ENCODE results near the gene PITPNC1. TPM values are rescaled to one million over a fixed set of nuclear protein-coding genes. Genes with fewer than 3 reads are reported as not detected.
A peak's percentile ranks its signal among the peaks of the same experiment; 100 is the strongest.
"Not testable (repeated sequence)": the region's sequence is repeated elsewhere in the genome, so short reads cannot be mapped to it uniquely, and the experiment has no call there.

PITPNC1 gene
- total RNA-seq, 2 donors from 2014 or later: 73.9 to 81.9 TPM

DNA sequence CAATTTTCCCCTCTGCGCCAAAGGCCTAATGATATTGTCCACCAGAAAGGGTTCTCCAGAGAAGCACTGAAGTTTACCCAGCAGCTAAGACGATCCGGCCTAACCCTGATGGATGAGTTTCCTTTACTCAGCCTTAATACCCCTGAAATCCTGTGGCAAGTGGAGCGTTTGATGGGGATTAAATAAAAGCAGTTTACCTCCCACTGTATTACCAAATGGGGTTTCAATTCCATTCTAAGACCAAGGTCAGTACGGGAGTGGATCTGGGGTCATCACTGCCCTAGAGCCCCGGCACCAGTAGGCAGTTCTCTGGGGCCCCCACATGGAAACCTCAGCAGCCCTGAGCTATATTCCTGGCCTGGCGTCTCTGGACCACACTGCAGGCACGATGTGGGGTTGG lies 243.6 kb downstream of the PITPNC1 start:
- no peaks in the 10 kb centered on the region for H3K27me3 Mint-ChIP-seq
- no peak for DNase-seq (ENCODE audit: low spot score)
- H3K36me3 Mint-ChIP-seq: no peaks in the 10 kb centered on the region
- H3K9me3 Mint-ChIP-seq: no peaks in the 10 kb centered on the region
- no peak overlapping the region for H3K4me3 Mint-ChIP-seq
- H3K4me1 Mint-ChIP-seq (ENCODE audit: low read depth in 2 of 2): peaks cover 5 to 13% of the 10 kb centered on the region in 2 donors
- peak overlapping the region in 1 of 2 donors; percentile 58 for H3K27ac Mint-ChIP-seq
- ATAC-seq: no peak

DNA sequence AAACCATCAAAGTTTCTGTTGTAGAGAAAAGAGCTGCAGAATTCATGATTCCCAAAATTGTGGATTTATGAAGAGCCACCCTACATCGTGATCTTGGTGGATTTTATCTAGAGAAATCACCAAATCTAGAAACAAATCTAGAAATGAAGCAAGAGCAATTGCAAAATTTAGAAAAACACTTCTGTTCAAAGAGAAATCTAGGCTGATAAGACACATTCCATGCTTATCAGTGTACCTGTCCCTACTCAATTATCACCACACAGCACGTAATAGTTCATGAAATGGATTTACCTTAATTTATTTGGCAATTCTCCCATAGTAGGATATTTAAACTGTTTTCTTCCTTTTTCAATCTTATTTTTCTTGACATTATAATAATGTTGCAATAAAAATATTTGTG lies 246.7 kb downstream of the PITPNC1 start:
- ATAC-seq (no peak), DNase-seq (ENCODE audit: low spot score) (no peak)
- no peaks in the 10 kb centered on the region for H3K9me3 Mint-ChIP-seq
- H3K27me3 Mint-ChIP-seq: no peaks in the 10 kb centered on the region
- no peak overlapping the region for H3K4me3 Mint-ChIP-seq
- H3K36me3 Mint-ChIP-seq: no peaks in the 10 kb centered on the region
- H3K27ac Mint-ChIP-seq: no peak overlapping the region
- peaks cover 10 to 18% of the 10 kb centered on the region in 2 donors for H3K4me1 Mint-ChIP-seq (ENCODE audit: low read depth in 2 of 2)

DNA sequence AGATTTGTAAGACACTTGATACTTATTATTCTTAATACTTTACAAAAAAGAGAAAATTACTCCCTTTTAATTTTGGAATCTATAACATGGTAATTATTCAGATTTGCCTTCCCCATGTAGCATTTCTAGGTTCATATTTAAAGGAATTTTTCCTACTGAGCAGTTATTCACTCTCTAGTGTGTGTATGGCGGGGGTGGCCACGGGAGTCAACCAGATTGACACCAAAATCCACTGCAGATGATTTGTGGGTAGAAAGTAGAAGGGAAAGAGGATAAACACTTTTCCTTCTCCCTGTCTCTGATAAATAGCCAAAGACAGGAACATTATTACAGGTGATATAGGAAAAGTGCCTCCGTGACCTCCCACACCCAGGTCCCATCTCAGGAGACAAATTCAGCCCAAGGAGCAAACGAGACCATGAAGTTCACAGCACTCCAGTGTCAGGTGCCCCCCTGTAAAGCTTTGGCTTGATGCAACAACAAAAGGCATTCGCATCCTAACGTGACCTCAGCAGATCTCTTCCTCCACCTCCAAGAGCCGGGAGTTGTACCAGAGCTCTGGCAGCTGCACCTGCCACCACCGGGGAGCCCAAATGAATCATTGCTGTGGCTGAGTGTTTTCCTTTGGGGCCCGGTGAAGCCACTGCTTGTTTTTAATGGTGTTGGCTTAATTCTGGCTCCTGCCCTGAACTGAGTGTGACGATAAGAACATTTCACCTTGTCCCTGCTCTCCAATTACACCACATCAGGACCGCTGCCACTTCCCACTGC lies 248.0 kb downstream of the PITPNC1 start:
- Mint-ChIP-seq H3K4me1 (ENCODE audit: low read depth in 2 of 2) (peaks cover 19 to 20% of the 10 kb centered on the region in 2 donors), H3K4me3 (no peak overlapping the region), H3K9me3 (no peaks in the 10 kb centered on the region), H3K27me3 (no peaks in the 10 kb centered on the region), H3K27ac (peak overlapping the region; percentile 25 to 64), H3K36me3 (no peaks in the 10 kb centered on the region)
- ATAC-seq: no peak
- no peak for DNase-seq (ENCODE audit: low spot score)

GRCh38 chr17:67625971-67626370 lies 248.9 kb downstream of the PITPNC1 start:
- DNase-seq (ENCODE audit: low spot score) (no peak), ATAC-seq (no peak)
- H3K27me3 Mint-ChIP-seq: no peaks in the 10 kb centered on the region
- H3K4me1 Mint-ChIP-seq (ENCODE audit: low read depth in 2 of 2): peaks cover 18 to 21% of the 10 kb centered on the region in 2 donors
- H3K9me3 Mint-ChIP-seq: no peaks in the 10 kb centered on the region
- H3K4me3 Mint-ChIP-seq: no peak overlapping the region
- no peak overlapping the region for H3K27ac Mint-ChIP-seq
- H3K36me3 Mint-ChIP-seq: no peaks in the 10 kb centered on the region

GRCh38 chr17:67628580-67629013 lies 251.5 kb downstream of the PITPNC1 start:
- Mint-ChIP-seq H3K36me3 (peaks cover 8% of the 10 kb centered on the region), H3K9me3 (no peaks in the 10 kb centered on the region), H3K4me1 (ENCODE audit: low read depth in 2 of 2) (peaks cover 26 to 28% of the 10 kb centered on the region in 2 donors), H3K27ac (peak overlapping the region; percentile 36 to 59), H3K4me3 (no peak overlapping the region), H3K27me3 (no peaks in the 10 kb centered on the region)
- peak; percentile 31 to 61 for ATAC-seq
- no peak for DNase-seq (ENCODE audit: low spot score)

DNA sequence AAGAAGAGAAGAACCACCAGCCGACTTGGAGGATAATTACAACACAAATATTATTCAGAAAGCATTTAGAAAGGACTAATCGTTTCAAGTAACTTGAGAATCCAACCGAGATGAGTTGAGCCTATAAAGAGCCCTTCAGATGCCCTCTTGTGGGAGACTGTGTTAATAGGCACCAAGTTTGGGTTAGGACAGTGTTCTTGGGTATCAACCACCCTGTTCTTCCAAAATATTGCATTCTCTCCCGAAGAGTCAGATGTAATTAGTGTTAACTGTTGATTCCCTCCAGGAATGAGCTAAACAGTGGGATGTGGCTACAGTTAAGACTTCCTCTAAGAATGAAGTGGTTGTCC lies 252.9 kb downstream of the PITPNC1 start:
- Mint-ChIP-seq H3K4me3 (no peak overlapping the region), H3K27ac (peak overlapping the region in 1 of 2 donors; percentile 68), H3K36me3 (peaks cover 14% of the 10 kb centered on the region), H3K4me1 (ENCODE audit: low read depth in 2 of 2) (peaks cover 26 to 34% of the 10 kb centered on the region in 2 donors), H3K9me3 (no peaks in the 10 kb centered on the region), H3K27me3 (no peaks in the 10 kb centered on the region)
- ATAC-seq (peak in 1 of 2 donors; percentile 49), DNase-seq (ENCODE audit: low spot score) (no peak)

DNA sequence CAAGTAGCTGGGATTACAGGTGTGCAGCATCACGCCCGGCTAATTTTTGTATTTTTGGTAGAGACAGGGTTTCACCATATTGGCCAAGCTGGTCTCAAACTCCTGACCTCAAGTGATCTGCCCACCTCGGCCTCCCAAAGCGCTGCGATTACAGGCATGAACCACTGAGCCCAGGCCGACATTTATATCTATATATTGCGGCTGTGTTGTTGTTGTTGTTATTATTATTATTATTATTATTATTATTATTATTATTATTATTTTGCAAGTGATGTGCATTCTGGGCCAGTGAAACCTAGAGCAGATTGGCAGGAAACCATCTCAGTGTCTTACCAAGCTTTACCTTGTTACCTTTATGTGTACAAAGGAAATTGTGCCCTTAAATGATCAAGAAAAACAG lies 253.8 kb downstream of the PITPNC1 start:
- H3K27ac Mint-ChIP-seq; H3K9me3 Mint-ChIP-seq; H3K4me3 Mint-ChIP-seq; ATAC-seq; DNase-seq (ENCODE audit: low spot score); H3K27me3 Mint-ChIP-seq: not testable (repeated sequence)
- peaks cover 19% of the 10 kb centered on the region for H3K36me3 Mint-ChIP-seq
- peaks cover 26 to 41% of the 10 kb centered on the region in 2 donors for H3K4me1 Mint-ChIP-seq (ENCODE audit: low read depth in 2 of 2)

DNA sequence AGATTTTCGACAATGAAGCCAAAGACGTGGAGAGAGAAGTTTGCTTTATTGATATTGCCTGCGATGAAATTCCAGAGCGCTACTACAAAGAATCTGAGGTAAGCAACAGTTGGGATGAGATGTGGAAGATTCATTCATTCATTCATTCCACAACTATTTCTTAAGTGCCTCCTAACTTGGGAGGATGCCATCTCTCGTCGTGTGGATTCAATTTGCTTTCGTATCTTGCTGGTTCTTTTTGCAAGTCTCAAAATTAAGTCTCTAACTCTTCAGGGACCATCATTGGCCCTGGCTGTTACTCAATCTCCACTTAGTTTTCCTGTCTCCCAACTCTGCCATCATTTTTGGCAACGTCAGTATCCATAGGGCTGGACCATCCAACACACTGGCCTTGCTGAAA lies 255.1 kb downstream of the PITPNC1 start:
- Mint-ChIP-seq H3K27ac (peak overlapping the region; percentile 6 to 68), H3K27me3 (no peaks in the 10 kb centered on the region), H3K36me3 (peaks cover 19% of the 10 kb centered on the region), H3K4me1 (ENCODE audit: low read depth in 2 of 2) (peaks cover 26 to 41% of the 10 kb centered on the region in 2 donors), H3K4me3 (no peak overlapping the region), H3K9me3 (no peaks in the 10 kb centered on the region)
- no peak for ATAC-seq
- no peak for DNase-seq (ENCODE audit: low spot score)

- Mint-ChIP-seq H3K27me3 (no peaks in the 10 kb centered on the region), H3K27ac (peak overlapping the region; percentile 68 to 76), H3K9me3 (no peaks in the 10 kb centered on the region), H3K4me3 (peak overlapping the region; percentile 34), H3K4me1 (ENCODE audit: low read depth in 2 of 2) (peaks cover 18 to 30% of the 10 kb centered on the region in 2 donors), H3K36me3 (peaks cover 19% of the 10 kb centered on the region)
- DNase-seq (ENCODE audit: low spot score) (no peak), ATAC-seq (peak in 1 of 2 donors; percentile 44)
These were observed 256.7 kb downstream of the PITPNC1 start for GRCh38 chr17:67633751-67634211.

DNA sequence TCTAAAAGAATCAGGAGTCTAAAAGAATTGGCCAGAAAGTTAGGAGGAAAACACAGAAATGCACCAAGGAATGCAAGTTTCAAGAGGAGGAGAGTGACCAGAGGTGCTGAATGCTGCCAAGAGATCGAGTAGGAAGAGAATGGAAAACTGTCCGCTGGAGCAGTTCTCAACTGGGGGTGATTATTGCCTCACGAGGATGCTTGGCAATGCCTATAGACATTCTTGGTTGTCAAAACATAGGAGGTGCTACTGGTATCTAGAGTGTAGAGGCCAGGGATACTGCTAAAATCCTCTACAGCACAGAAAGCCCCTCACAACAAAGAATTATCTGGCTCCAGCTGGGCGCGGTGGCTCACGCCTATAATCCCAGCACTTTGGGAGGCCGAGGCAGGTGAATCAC lies 258.6 kb downstream of the PITPNC1 start:
- Mint-ChIP-seq H3K4me3 (no peak overlapping the region), H3K4me1 (ENCODE audit: low read depth in 2 of 2) (peaks cover 12 to 20% of the 10 kb centered on the region in 2 donors), H3K27ac (peak overlapping the region in 1 of 2 donors; percentile 9), H3K27me3 (no peaks in the 10 kb centered on the region), H3K9me3 (no peaks in the 10 kb centered on the region), H3K36me3 (peaks cover 19% of the 10 kb centered on the region)
- ATAC-seq (no peak), DNase-seq (ENCODE audit: low spot score) (no peak)

- Mint-ChIP-seq H3K4me1 (ENCODE audit: low read depth in 2 of 2) (peaks cover 12 to 20% of the 10 kb centered on the region in 2 donors), H3K27me3 (no peaks in the 10 kb centered on the region), H3K27ac (no peak overlapping the region), H3K36me3 (peaks cover 19% of the 10 kb centered on the region), H3K9me3 (no peaks in the 10 kb centered on the region), H3K4me3 (no peak overlapping the region)
- no peak for DNase-seq (ENCODE audit: low spot score)
- no peak for ATAC-seq
These were observed 259.2 kb downstream of the PITPNC1 start for GRCh38 chr17:67636312-67636711.

- ATAC-seq (no peak), DNase-seq (ENCODE audit: low spot score) (no peak)
- Mint-ChIP-seq H3K9me3 (no peaks in the 10 kb centered on the region), H3K27ac (peak overlapping the region in 1 of 2 donors; percentile 51), H3K4me1 (ENCODE audit: low read depth in 2 of 2) (peaks cover 10 to 15% of the 10 kb centered on the region in 2 donors), H3K27me3 (no peaks in the 10 kb centered on the region), H3K4me3 (no peak overlapping the region), H3K36me3 (peaks cover 14% of the 10 kb centered on the region)
These were observed 259.9 kb downstream of the PITPNC1 start for GRCh38 chr17:67636834-67637520.

DNA sequence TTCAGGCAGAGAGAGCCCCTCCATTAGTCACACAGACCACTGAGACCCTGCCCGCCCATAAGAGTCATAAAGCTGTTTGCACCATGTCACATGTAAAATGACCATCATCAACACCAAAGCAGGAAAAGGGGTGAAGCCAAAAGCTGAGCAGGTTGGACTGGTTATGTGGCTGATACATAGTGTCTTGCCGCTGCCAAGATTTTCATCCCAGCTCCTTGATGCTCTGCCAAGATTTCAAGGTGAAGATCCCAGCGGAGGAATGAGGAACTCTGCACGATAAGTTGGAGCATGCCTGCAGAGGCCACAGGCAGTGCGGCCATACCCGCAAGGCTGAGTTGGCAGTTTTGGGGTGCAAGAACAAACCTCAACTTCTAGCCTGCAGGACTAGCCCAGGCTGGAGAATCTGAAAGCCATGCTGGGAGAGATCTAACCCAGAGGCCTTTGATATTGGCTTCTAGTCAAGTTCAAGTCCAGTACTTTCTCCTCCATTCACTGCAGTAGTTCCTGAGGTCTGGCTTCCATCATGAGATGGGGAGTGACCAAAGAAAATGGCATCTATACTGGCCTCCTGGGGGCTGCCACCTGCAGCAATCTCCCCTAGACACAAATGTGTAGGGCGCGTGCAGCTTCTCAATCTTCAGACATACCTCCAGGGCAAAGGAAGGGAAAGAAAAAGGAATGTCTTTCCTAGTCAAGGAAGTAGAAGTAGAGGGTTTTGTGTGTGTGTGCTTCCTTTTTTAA lies 261.0 kb downstream of the PITPNC1 start:
- H3K4me3 Mint-ChIP-seq: no peak overlapping the region
- H3K36me3 Mint-ChIP-seq: peaks cover 11% of the 10 kb centered on the region
- H3K4me1 Mint-ChIP-seq (ENCODE audit: low read depth in 2 of 2): peaks cover 9 to 13% of the 10 kb centered on the region in 2 donors
- DNase-seq (ENCODE audit: low spot score) (no peak), ATAC-seq (no peak)
- peak overlapping the region in 1 of 2 donors; percentile 53 for H3K27ac Mint-ChIP-seq
- no peaks in the 10 kb centered on the region for H3K9me3 Mint-ChIP-seq
- no peaks in the 10 kb centered on the region for H3K27me3 Mint-ChIP-seq
